ENCODE measurements around the gene MPZL3.

Gene MPZL3

GRCh38 chr11:118258410-118258809 is 6.2 kb upstream of the MPZL3 start:
- FAIRE-seq (no peak), DNase-seq (ENCODE audit: insufficient read length, low spot score) (no peak)
- TF ChIP-seq CTCF (IDR thresholded peaks at IDR 0.05; ENCODE audit: insufficient read depth, missing control alignments), result no peak

GRCh38 chr11:118252688-118253087 is 523 bp upstream of the MPZL3 start:
- FAIRE-seq, result peak; percentile 32
- no peak for DNase-seq (ENCODE audit: insufficient read length, low spot score)
- TF ChIP-seq CTCF (IDR thresholded peaks at IDR 0.05; ENCODE audit: insufficient read depth, missing control alignments), result no peak

GRCh38 chr11:118247041-118247440 is 5.1 kb downstream of the MPZL3 start:
- no peak for TF ChIP-seq CTCF (IDR thresholded peaks at IDR 0.05; ENCODE audit: insufficient read depth, missing control alignments)
- DNase-seq (ENCODE audit: insufficient read length, low spot score) (no peak), FAIRE-seq (no peak)

- FAIRE-seq (no peak), DNase-seq (ENCODE audit: insufficient read length, low spot score) (no peak)
- no peak for TF ChIP-seq CTCF (IDR thresholded peaks at IDR 0.05; ENCODE audit: insufficient read depth, missing control alignments)
These were observed 6.1 kb downstream of the MPZL3 start for GRCh38 chr11:118245936-118246562.

- no peak for TF ChIP-seq CTCF (IDR thresholded peaks at IDR 0.05; ENCODE audit: insufficient read depth, missing control alignments)
- FAIRE-seq, result no peak
- DNase-seq (ENCODE audit: insufficient read length, low spot score), result no peak
These were observed 8.0 kb downstream of the MPZL3 start for GRCh38 chr11:118243993-118244762.

GRCh38 chr11:118243161-118243560 is 9.0 kb downstream of the MPZL3 start:
- DNase-seq (ENCODE audit: insufficient read length, low spot score) (no peak), FAIRE-seq (no peak)
- TF ChIP-seq CTCF (IDR thresholded peaks at IDR 0.05; ENCODE audit: insufficient read depth, missing control alignments), result no peak

- no peak for TF ChIP-seq CTCF (IDR thresholded peaks at IDR 0.05; ENCODE audit: insufficient read depth, missing control alignments)
- FAIRE-seq (no peak), DNase-seq (ENCODE audit: insufficient read length, low spot score) (no peak)
These were observed 10.4 kb downstream of the MPZL3 start for GRCh38 chr11:118241764-118242098.

Measured in D721Med (cell line).